Tibial nerve (tissue), 4 donors: ENCODE measurements around the gene RNF123. TPM values are rescaled to one million over a fixed set of nuclear protein-coding genes. Genes with fewer than 3 reads are reported as not detected.

Experiments
- DNase-seq, 2 donors: peaks; one replicate each; pipeline ENCODE4 v3.0.0-alpha.2; 2019; ENCODE audit warnings: low spot score in 2 of 2
- H3K27ac ChIP-seq, 4 donors: fragments of 200-600 bp; sonication (generic) in 3 of 4; one replicate each; pipeline ENCODE4 v1.5.1; 2017 to 2019; ENCODE audit warnings: mild to moderate bottlenecking in 1 of 4
- H3K27me3 ChIP-seq, 2 donors: fragments of 200-600 bp; sonication (generic) in 1 of 2; one replicate each; pipeline versions ENCODE4 v1.5.1 to v1.6.0; 2017 to 2019
- H3K36me3 ChIP-seq, 3 donors: fragments of 200-600 bp; sonication (generic); one replicate each; pipeline ENCODE4 v1.5.1; 2018 to 2019
- H3K4me1 ChIP-seq, 4 donors: fragments of 200-600 bp; sonication (generic) in 3 of 4; one replicate each; pipeline ENCODE4 v1.5.1; 2017 to 2019
- H3K4me3 ChIP-seq, 4 donors: fragments of 200-600 bp; sonication (generic) in 3 of 4; one replicate each; pipeline ENCODE4 v1.5.1; 2017 to 2019; ENCODE audit warnings: mild to moderate bottlenecking in 1 of 4, moderate library complexity in 1 of 4
- H3K9me3 ChIP-seq, 4 donors: fragments of 200-600 bp; sonication (generic) in 3 of 4; one replicate each; pipeline ENCODE4 v1.5.1; 2017 to 2019
- EP300 ChIP-seq, 2 donors: sonication (generic); formaldehyde crosslinking; IDR thresholded peaks; one replicate each; pipeline ENCODE4 v1.6.1; 2017; ENCODE audit warnings: antibody characterized with exemption in 2 of 2, mild to moderate bottlenecking in 1 of 2
- POLR2A ChIP-seq, 2 donors: fragments of 450-650 bp; IDR thresholded peaks; one replicate each; pipeline ENCODE4 v1.6.1; 2017; ENCODE audit warnings: antibody characterized with exemption in 2 of 2, mild to moderate bottlenecking in 2 of 2, moderate library complexity in 2 of 2
- WGBS, 2 donors: methylation state at CpG; one replicate each; pipeline ENCODE4 v1.1.5; 2018; 5-methylcytosine and 5-hydroxymethylcytosine counted together
- total RNA-seq, 4 donors: library from RNA; depleted of rRNA; stranded (reverse); fragments of >200 nt; gene quantifications; one replicate each; pipeline ENCODE4 v1.1.0, GENCODE V29; 2016
- TF ChIP-seq, protein P1 (sequence below), 5 experiments: fragments of 200-600 bp in 3 of 5; fragments of 450-650 bp in 2 of 5; sonication (generic) in 3 of 5; IDR thresholded peaks; one replicate each; pipeline ENCODE4 v1.5.1; 2016 to 2019; ENCODE audit warnings: antibody characterized with exemption in 5 of 5, mild to moderate bottlenecking in 3 of 5, moderate library complexity in 2 of 5

Gene RNF123
- total RNA-seq, 4 donors from 2014 or later, result 32.9 to 64.7 (median 39.1) TPM

DNA sequence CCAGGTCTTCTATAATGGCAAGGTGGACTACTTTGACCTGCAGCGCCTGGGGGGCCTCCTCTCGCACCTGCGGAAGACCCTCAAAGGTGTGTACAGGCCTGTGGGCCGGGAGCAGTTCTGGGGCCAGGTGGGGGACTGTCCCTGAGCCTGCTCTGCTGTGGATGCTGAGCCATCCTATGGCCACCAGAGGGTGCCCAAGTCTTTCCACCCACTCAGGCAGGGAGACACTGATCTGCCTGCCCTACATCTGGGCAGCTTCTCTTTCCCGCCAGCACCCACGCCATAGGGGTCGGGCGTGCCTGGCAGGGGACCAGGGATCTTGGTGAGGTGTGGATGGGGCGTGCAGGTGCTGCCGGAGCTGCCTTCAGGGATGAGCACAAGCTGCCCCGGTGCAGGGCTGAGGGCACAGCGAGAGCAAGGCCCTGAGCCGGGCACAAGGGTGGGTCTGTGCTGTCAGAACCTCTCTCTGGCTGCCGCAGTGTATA is 14.1 kb downstream of the RNF123 start:
- DNase-seq, result peak in 1 of 2 donors; percentile 38
- Histone ChIP-seq H3K9me3 (no peaks in the 10 kb centered on the region), H3K4me3 (no peak overlapping the region), H3K27ac (no peak overlapping the region), H3K36me3 (peaks cover 0 to 98% (median 15%) of the 10 kb centered on the region in 3 donors), H3K27me3 (no peaks in the 10 kb centered on the region), H3K4me1 (peaks cover 0 to 5% (median 0%) of the 10 kb centered on the region in 4 donors)
- WGBS, 2 donors, result 53 to 63% methylated on average over 11 to 12 of the region's 14 CpGs
- TF ChIP-seq POLR2A (IDR thresholded peaks at IDR 0.05), result no peak
- TF ChIP-seq, protein P1, sequence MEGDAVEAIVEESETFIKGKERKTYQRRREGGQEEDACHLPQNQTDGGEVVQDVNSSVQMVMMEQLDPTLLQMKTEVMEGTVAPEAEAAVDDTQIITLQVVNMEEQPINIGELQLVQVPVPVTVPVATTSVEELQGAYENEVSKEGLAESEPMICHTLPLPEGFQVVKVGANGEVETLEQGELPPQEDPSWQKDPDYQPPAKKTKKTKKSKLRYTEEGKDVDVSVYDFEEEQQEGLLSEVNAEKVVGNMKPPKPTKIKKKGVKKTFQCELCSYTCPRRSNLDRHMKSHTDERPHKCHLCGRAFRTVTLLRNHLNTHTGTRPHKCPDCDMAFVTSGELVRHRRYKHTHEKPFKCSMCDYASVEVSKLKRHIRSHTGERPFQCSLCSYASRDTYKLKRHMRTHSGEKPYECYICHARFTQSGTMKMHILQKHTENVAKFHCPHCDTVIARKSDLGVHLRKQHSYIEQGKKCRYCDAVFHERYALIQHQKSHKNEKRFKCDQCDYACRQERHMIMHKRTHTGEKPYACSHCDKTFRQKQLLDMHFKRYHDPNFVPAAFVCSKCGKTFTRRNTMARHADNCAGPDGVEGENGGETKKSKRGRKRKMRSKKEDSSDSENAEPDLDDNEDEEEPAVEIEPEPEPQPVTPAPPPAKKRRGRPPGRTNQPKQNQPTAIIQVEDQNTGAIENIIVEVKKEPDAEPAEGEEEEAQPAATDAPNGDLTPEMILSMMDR (IDR thresholded peaks at IDR 0.05), result peak; percentile 65 to 83 (median 71)
- TF ChIP-seq EP300 (IDR thresholded peaks at IDR 0.05), result no peak

DNA sequence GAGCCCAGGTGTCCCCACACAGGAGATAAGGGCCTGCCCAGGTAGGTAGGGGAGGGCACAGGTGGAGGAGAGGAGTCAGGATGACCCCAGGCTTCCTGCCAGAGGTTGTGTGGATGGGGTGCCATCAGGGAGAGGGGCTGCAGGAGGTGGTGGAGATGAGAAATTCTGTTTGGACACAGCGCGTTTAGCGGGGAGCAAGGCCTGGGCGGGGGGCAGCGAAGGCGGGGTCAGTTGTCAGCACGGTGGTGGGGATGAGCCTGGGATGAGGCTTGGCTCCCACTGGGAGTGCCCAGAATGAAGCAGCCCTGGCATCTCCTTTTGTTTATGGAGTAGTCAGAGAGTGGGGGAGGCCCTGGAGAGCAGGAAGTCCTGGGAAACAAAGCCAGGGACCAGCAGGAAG is 14.6 kb downstream of the RNF123 start:
- Histone ChIP-seq H3K4me1 (peaks cover 0 to 5% (median 0%) of the 10 kb centered on the region in 4 donors), H3K27me3 (no peaks in the 10 kb centered on the region), H3K9me3 (no peaks in the 10 kb centered on the region), H3K4me3 (no peak overlapping the region), H3K27ac (no peak overlapping the region), H3K36me3 (peaks cover 0 to 98% (median 15%) of the 10 kb centered on the region in 3 donors)
- WGBS, 2 donors, result 87 to 89% methylated on average over 7 of the region's 7 CpGs
- DNase-seq, result no peak
- TF ChIP-seq, protein P1 (IDR thresholded peaks at IDR 0.05), result no peak
- TF ChIP-seq POLR2A (IDR thresholded peaks at IDR 0.05), result no peak

DNA sequence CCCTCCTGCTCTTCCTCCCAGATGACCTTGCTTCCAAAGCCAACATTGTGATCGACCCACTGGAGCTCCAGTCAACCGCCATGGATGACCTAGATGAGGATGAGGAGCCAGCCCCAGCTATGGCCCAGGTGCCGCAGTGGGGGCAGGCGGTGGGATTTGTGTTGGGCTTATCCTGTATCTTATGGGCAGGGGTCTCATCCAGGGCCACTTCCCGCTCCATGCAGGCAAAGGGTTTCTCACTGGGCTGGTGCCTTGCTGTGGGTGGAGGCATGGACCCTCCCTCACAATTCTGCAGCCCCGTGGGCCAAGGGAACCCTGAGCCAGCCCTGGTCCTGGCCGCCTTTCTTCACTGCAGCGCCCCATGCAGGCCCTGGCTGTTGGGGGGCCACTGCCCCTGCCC is 15.3 kb downstream of the RNF123 start:
- Histone ChIP-seq H3K4me3 (no peak overlapping the region), H3K36me3 (peaks cover 0 to 95% (median 15%) of the 10 kb centered on the region in 3 donors), H3K27ac (no peak overlapping the region), H3K9me3 (no peaks in the 10 kb centered on the region), H3K4me1 (peaks cover 0 to 5% (median 0%) of the 10 kb centered on the region in 4 donors), H3K27me3 (no peaks in the 10 kb centered on the region)
- TF ChIP-seq POLR2A (IDR thresholded peaks at IDR 0.05) (no peak), EP300 (IDR thresholded peaks at IDR 0.05) (no peak)
- TF ChIP-seq, protein P1 (IDR thresholded peaks at IDR 0.05), result no peak
- no peak for DNase-seq
- WGBS, 2 donors, result 87 to 93% methylated on average over 5 to 7 of the region's 8 CpGs

DNA sequence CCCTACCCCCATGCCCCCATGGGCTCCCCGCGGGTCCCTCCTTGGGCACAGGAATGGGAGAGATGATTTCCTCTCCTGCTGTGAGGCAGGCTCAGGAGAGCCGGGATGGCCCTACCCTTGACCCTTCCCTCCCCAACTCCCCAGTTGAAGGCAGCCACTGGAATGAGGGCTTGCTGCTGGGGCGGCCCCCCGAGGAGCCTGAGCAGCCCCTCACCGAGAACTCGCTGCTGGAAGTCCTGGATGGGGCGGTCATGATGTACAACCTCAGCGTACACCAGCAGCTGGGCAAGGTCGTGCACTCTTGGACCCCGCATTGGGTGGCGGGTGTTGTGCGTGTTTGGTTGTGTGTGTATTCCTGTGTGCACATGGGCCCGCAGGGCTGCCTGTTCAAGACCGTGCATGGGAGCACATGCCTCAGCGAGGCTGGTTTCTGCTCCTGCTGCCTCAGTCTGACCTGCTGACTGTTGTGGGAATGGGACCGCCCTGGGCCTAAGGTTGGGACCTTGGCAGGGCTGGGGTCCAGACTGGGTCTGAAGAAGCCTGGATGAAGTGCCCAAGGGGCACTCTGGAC is 16.1 kb downstream of the RNF123 start:
- Histone ChIP-seq H3K27me3 (no peaks in the 10 kb centered on the region), H3K9me3 (no peaks in the 10 kb centered on the region), H3K27ac (no peak overlapping the region), H3K4me1 (peaks cover 0 to 5% (median 0%) of the 10 kb centered on the region in 4 donors), H3K4me3 (no peak overlapping the region), H3K36me3 (peaks cover 0 to 92% (median 14%) of the 10 kb centered on the region in 3 donors)
- TF ChIP-seq EP300 (IDR thresholded peaks at IDR 0.05) (no peak), POLR2A (IDR thresholded peaks at IDR 0.05) (no peak)
- TF ChIP-seq, protein P1 (IDR thresholded peaks at IDR 0.05), result no peak
- DNase-seq, result no peak
- 84 to 96% methylated on average over 5 to 11 of the region's 17 CpGs for WGBS, 2 donors

DNA sequence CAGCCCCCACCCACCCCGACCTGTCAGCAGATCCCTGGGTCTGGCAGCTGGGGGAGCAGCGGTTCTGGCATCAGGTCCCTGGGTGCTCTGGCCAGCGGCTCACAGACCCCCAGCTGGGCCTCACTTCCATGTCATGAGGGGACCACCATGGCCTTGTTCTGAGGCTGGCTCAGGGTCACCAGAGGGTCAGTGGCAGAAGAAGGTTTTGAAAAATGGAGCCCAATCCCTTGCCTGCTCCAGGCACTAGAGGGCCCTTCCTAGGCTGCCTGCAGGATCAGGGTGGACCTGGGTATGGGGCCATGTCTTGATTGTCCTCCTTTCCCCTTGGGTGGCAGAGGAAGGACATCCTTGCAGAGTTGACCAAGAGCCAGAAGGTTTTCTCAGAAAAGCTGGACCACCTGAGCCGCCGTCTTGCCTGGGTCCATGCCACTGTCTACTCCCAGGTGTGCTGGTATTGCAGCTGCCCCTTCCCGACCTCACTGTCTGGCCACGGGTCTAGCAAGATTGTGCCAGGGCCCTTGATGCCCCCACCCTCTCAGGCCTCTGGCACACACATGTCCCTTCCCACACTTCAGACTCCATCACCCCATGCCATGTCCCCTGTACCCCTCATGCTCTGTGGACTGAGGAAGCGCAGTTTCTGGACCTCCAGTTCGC is 17.2 kb downstream of the RNF123 start:
- Histone ChIP-seq H3K27me3 (no peaks in the 10 kb centered on the region), H3K9me3 (no peaks in the 10 kb centered on the region), H3K4me3 (no peak overlapping the region), H3K36me3 (peaks cover 0 to 88% (median 9%) of the 10 kb centered on the region in 3 donors), H3K27ac (no peak overlapping the region), H3K4me1 (peaks cover 0 to 5% (median 0%) of the 10 kb centered on the region in 4 donors)
- WGBS, 2 donors, result 80 to 84% methylated on average over 6 to 7 of the region's 9 CpGs
- no peak for DNase-seq
- TF ChIP-seq POLR2A (IDR thresholded peaks at IDR 0.05) (no peak), EP300 (IDR thresholded peaks at IDR 0.05) (no peak)
- TF ChIP-seq, protein P1 (IDR thresholded peaks at IDR 0.05), result no peak
